CD4-positive, alpha-beta T cell treated with Interleukin-15 for 1 hour (primary cell): ENCODE results near the gene SERPINA10.
"Not testable (repeated sequence)": the region's sequence is repeated elsewhere in the genome, so short reads cannot be mapped to it uniquely, and the experiment has no call there.

Experiments used
- DNase-seq: peaks from one replicate; pipeline ENCODE4 v3.0.0-alpha.2; 2020

The SERPINA10 gene

GRCh38 chr14:94313991-94314655 is 21.1 kb upstream of the SERPINA10 start:
- no peak for DNase-seq

- no peak for DNase-seq
Observed at GRCh38 chr14:94312481-94313246, 19.6 kb upstream of the SERPINA10 start.

- no peak for DNase-seq
Observed at GRCh38 chr14:94310248-94310647, 17.2 kb upstream of the SERPINA10 start.

- DNase-seq, result no peak
Observed at GRCh38 chr14:94309721-94310120, 16.7 kb upstream of the SERPINA10 start.

- DNase-seq, result no peak
Observed at GRCh38 chr14:94307410-94307992, 14.4 kb upstream of the SERPINA10 start.

GRCh38 chr14:94306047-94306978 is 13.2 kb upstream of the SERPINA10 start:
- no peak for DNase-seq

GRCh38 chr14:94305620-94306019 is 12.6 kb upstream of the SERPINA10 start:
- DNase-seq, result no peak

- no peak for DNase-seq
Observed at GRCh38 chr14:94304243-94304642, 11.2 kb upstream of the SERPINA10 start.

GRCh38 chr14:94303111-94303510 is 10.0 kb upstream of the SERPINA10 start:
- no peak for DNase-seq

GRCh38 chr14:94298130-94298529 is 5.1 kb upstream of the SERPINA10 start:
- no peak for DNase-seq

GRCh38 chr14:94296181-94296545 is 3.1 kb upstream of the SERPINA10 start:
- not testable (repeated sequence) for DNase-seq

- DNase-seq, result no peak
Observed at GRCh38 chr14:94295360-94296180, 2.5 kb upstream of the SERPINA10 start.

- no peak for DNase-seq
Observed at GRCh38 chr14:94293578-94293924, 483 bp upstream of the SERPINA10 start.

GRCh38 chr14:94292526-94292871 is 569 bp downstream of the SERPINA10 start:
- DNase-seq, result no peak

- DNase-seq, result no peak
Observed at GRCh38 chr14:94291906-94292525, 1.1 kb downstream of the SERPINA10 start.

GRCh38 chr14:94291159-94291905 is 1.7 kb downstream of the SERPINA10 start:
- no peak for DNase-seq

GRCh38 chr14:94290197-94290596 is 2.9 kb downstream of the SERPINA10 start:
- DNase-seq, result no peak

- DNase-seq, result no peak
Observed at GRCh38 chr14:94288610-94289465, 4.2 kb downstream of the SERPINA10 start.

- no peak for DNase-seq
Observed at GRCh38 chr14:94285158-94285557, 7.9 kb downstream of the SERPINA10 start.

GRCh38 chr14:94284221-94284620 is 8.8 kb downstream of the SERPINA10 start:
- no peak for DNase-seq
